Stimulated activated CD4-positive, alpha-beta T cell treated with anti-CD3 and anti-CD28 coated beads, Interleukin-15, amount 100 ng/mL, for 1 hour (primary cell): ENCODE data around the gene OR5A2.
"Not testable (repeated sequence)": the region's sequence is repeated elsewhere in the genome, so short reads cannot be mapped to it uniquely, and the experiment has no call there.

ENCODE experiments used
- DNase-seq, 2 donors: peaks; one replicate each; pipeline ENCODE4 v3.0.0-alpha.2; 2020; ENCODE audit warnings: low read depth in 1 of 2, low spot score in 1 of 2

The OR5A2 gene, protein sequence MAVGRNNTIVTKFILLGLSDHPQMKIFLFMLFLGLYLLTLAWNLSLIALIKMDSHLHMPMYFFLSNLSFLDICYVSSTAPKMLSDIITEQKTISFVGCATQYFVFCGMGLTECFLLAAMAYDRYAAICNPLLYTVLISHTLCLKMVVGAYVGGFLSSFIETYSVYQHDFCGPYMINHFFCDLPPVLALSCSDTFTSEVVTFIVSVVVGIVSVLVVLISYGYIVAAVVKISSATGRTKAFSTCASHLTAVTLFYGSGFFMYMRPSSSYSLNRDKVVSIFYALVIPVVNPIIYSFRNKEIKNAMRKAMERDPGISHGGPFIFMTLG

DNA sequence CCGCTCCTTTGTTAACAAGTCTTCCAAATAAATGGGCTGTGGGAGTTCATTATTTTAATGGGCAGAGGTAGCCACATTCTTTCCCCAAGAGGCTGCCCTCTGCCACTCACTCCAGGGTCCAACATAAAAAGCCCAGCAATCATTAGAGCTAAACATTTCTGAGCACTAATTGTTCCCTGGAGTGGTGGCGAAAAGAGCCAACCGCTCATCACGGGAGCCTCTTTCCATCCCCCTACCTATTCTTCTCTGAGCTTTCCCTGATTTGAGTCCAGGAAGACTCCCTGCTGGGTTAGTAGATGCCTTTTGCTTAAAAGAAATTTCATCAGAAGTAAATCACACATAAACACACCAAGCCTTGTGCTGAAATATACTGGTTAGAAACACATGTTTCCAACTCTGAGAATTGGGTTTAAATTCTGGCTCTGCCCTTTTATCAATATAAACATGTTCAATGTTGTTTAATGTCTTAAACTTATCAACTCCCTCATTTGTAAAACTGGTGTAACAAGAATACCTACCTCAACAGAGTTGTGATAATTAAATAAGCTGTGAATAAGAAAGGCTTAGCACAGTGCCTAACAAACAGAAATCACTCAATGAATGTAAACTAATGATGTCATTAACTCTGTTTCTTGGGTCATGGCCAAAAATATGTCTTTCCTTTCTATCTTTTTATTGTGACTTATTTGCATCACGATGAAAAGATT is at the start of gene OR5A2:
TSS of gene OR5A2 (minus strand) at position 53 of the 707 bp plus-strand sequence. CDS start 3,460 bp downstream, outside the sequence.
- no peak for DNase-seq

DNA sequence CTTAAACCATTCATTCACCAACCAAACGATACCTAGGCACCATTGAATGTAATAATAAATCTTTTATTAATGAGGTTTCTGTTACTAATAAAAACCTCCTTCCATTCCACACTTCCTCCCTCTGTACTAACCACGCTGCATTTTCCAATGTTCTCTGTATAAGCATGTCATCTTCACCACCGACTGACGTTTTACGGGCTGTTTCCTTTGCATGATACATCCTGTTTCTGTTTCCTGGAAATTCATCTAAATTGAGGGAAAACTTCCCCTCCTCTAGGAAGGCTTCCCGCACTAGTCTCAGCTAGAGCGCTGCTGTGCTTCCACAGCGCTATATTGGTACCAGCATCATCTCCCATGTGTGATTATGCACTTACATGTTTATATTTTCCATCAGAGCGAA is 49.0 kb upstream of the OR5A2 start:
- DNase-seq: no peak

GRCh38 chr11:59473015-59473414 is 46.8 kb upstream of the OR5A2 start, which contains the start of gene OR4D10:
Gene OR4D10 (plus strand): TSS chr11:59473315. CDS start chr11:59477430, 4,115 bp downstream.
- no peak for DNase-seq

DNA sequence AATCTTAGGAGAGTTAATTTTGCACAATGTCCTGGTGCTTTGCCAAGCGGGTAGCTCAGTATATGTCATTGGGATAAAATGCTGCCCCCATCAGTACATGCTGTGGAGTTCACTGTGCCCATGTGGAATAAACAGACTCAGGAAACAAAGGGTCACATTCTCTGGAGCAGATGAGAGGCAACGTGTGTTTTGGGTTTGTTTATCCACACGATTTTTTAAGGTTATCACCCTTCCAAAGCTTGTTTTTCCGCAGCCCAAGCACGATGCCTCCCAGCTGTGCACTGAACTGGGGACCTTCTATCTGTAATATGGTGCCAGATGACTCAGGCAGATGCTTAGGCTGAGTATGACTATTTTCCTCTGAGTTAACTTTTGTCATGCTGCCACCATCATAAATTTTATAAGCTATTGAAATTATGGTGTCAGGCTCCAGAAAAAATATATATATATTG is 37.0 kb upstream of the OR5A2 start:
- DNase-seq: no peak

GRCh38 chr11:59459916-59460315 is 33.7 kb upstream of the OR5A2 start:
- no peak for DNase-seq

DNA sequence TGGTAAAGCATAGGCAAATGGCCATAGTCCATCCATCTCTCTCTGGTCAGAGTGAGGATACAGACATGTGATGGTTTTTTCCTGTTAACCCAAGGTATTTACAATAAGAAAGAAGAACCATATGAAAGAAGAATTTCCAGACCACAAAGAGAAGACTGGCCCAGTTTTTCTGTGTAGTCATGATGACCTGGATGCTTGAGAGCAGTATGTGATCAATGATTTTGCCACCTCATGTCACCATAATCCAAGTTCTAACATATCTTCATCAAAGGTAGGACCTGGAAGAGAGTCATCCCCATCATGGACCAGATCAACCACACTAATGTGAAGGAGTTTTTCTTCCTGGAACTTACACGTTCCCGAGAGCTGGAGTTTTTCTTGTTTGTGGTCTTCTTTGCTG is 30.4 kb upstream of the OR5A2 start, which contains the start of gene OR4D6:
TSS of gene OR4D6 (plus strand) at position 301 of the 400 bp plus-strand sequence. CDS start at position 301, 0 bp downstream.
- no peak for DNase-seq

DNA sequence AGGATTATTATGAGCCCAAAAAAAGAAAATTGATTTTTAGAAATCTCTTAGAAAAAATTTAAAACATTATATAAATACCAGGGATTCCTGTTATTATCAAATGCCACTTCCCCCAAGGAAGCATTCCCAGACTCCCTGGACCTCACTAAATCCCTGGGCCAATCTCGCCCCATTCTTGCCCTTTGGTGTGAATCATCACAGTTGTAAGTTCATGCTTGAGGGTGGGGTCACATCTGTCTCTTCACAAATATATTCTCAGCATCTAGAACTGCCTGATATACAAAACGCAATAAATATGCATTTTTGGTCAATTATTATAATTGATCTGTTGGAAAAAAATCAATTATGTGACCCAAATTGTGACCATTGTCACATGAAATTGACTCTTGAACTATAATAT is 22.3 kb upstream of the OR5A2 start:
- no peak for DNase-seq

DNA sequence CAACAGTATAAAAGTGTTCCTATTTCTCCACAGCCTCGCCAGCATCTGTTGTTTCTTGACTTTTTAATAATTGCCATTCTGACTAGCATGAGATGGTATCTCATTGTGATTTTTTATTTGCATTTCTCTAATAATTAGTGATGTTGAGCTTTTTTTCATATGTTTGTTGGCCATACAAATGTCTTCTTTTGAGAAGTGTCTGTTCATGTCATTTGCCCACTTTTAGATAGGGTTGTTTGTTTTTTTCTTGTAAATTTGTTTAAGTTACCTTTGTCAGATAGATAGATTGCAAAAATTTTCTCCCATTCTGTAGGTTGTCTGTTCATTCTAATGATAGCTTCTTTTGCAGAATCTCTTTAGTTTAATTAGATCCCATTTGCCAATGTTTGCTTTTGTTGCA is 19.4 kb upstream of the OR5A2 start:
- DNase-seq: not testable (repeated sequence)

DNA sequence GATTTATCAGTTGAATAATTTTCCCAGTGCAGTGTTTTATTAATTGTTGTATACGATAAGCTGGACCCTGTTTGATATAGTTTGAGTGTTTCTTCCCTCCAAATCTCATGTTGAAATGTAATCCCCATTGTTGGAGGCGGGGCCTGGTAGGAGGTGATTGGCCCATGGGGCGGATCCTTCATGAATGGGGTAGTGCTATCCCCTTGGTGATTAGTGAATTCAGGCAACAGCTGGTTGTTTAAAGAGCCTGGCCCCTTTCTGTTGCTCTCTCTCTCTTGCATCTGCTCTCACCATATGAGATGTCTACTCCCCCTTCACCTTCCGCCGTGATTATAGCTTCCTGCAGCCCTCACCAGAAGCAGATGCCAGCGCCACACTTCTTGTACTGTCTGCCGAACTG is 11.6 kb upstream of the OR5A2 start:
- DNase-seq: no peak

DNA sequence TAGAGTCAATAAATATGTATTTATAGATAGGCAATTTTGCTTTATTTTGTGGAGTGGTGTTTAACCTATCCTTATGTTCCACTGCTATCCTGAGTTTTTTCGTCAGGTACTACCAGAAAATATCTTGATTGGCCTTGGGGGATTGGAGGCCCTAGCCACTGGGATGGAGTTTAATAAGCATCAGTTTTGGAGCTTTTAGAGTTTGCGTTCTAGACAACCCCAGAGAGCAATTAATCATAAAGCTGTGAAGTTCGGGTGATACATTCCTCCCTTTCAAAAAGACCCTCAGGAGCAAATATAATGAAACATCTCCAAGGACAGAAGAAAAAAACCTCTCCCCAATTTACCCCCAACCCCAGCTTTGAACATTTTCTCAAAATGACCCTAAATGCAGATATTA is 10.0 kb upstream of the OR5A2 start, which contains the start of gene OR5A1:
TSS of gene OR5A1 (plus strand) at position 301 of the 400 bp plus-strand sequence. CDS start 6,700 bp downstream, outside the sequence.
- DNase-seq: no peak

DNA sequence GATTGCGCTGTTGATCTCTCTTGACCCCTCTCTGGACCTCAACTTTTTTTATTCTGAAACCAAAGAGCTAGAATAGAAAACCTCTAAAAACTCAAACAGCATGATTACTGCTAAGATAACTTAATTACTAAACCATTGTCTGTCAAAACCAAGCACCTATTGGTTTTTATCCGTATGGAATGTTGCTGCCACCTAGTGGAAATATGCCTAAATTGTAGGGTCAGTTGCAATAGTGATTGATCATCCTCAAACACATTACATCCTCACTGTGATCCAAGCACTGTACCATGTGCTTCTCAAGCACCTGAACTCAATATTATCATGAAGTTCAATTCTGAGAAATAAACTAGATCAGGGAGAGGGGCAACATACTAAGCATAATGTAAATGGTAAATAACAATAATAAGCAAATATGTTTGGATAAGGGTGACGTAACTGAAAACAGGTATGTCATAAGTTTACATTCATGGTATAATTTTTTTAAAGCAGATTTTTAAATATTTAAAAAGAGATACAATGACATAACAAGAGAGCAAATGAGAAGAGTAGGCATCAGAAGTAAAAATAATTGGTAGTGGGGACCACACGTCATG is 3.8 kb upstream of the OR5A2 start:
- no peak for DNase-seq

DNA sequence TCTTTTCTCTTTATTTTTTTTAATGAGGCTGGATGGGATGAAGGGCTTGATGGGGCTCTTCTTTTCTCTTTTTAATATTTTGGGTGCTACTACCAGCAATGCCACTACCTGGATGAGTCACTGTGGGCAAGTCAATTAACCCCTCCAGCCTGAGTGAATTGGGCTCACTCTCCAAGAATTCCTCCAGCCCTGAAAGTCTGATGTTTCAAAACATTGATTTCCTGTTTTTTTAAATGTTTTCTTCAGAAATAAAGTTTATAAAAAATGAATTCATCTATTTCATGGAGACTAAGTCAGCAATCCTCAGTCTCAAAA is 812 bp upstream of the OR5A2 start:
- no peak for DNase-seq

DNA sequence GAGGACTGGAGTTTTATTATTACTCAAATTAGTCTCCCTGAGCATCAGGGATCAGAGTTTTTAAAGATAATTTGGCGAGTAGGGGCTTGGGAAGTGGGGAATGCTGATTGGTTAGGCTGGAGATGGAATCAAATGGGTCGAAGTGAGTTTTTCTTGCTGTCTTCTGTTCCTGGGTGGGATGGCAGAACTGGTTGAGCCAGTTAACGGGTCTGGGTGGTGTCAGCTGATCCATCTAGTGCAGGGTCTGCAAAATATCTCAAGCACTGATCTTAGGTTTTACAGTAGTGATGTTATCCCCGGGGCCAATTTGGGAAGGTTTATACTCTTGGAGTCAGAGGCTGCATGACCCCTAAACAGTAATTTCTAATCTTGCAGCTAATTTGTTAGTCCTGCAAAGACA is 1.1 kb downstream of the OR5A2 start:
- DNase-seq: no peak

DNA sequence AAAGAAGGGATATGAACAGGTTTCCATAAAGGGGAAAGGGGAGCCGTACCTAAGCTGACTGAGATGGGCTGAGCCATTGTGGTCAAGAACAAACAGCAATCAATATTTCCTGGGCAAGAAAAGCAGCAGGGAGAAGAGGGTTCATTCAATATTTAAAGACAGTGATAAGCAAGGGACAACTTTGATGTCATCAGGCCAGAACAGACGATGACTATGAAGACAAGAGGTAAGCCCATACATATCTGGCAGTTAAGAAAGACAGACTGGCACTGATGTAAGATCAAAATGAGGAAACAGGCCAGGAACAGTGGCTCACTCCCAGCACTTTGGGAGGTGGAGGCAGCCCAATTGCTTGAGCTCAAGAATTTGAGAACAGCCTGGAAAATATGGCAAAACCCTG is 2.4 kb downstream of the OR5A2 start:
- DNase-seq: no peak

GRCh38 chr11:59418156-59418555 is 8.1 kb downstream of the OR5A2 start:
- no peak for DNase-seq

DNA sequence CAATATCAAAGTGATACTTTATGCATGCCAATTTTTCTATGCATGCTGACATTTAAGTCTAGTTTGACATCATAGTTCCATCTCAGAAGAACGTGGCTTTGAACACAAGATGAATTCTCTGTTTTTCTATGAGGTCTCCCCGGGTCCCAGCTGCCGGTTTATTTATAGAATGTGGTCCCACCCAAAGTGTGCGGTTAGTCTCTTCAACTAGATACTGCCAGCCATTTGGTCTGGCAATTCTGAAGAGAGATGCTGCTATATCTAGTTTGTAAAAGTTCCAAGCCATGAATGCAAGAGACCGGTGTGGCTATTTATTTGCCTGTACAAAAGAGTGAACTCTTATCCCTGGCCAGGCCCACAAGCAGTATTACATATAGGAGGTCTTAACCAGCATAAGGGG is 9.2 kb downstream of the OR5A2 start:
- no peak for DNase-seq

DNA sequence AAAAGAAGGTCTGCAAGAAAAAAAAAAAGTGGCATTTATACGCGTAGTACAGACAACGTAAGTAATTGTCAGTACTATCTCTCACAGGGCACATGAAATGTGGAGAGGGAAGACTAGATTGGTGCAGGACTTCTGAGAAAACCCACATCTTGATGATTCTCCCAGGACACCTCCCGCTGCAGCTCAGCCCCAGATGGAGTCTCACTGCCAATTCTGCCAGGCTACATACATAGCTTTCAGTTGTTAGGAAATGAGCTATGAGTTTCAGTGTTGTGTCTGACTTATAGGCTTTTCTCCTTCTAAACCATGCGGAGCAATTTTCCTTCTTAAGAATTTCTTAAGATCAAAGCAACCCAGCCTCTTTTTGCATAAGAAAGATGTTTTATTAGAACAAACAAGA is 9.6 kb downstream of the OR5A2 start:
- no peak for DNase-seq

DNA sequence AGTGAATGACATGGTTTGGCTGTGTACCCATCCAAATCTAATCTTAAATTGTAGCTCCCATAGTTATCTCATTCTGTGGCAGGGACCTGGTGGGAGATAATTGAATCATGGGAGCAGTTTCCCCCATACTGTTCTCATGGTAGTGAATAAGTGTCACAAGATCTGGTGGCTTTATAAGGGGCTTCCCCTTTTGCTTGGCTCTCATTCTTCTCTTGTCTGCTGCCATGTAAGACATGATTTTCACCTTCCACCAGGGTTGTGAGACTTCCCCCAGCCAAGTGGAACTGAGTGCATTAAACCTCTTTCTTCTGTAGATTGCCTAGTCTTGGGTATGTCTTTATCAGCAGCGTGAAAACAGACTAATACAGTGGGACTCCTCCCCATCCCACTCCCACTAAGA is 11.1 kb downstream of the OR5A2 start:
- no peak for DNase-seq

DNA sequence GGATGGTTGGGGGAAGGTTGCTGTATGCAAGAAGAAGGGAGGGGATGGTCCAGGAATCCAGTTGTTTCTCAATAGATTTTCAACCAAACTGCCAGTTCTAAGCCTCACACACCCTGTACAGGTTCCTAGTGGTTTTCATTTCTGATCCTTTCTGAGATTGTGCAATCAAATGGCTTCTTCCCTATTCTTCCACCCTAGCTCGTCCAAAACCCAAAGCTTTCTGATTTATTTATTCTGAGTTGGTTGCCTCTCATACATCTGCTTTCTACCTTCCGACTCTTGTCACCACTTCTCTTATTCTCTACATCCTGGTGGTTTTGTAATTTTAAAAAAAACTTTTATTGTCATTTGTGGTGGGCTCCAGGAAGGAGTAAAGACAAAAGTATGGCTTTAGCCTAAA is 12.6 kb downstream of the OR5A2 start:
- no peak for DNase-seq

- DNase-seq: no peak
Measured at GRCh38 chr11:59403546-59403945, 22.7 kb downstream of the OR5A2 start.

DNA sequence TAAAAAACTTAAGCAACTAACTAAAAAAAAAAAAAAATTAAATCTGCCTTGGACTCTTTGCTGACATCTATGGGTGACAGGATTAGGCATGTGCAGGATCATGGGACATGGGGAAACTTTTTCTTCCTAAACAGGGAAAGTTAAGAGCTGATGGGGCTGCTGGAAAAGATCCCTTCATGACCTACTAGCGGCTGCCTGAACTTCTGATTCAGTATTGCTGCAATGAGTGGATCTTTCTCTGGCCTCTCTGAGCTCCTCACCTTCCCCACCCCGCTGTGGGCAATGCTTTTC is 25.0 kb downstream of the OR5A2 start:
- no peak for DNase-seq
